HepG2 (cell line): Measurements from ENCODE around the gene ACACB. TPM values are rescaled to one million over a fixed set of nuclear protein-coding genes. Genes with fewer than 3 reads are reported as not detected.

Experiments
- EP300 ChIP-seq, 3 experiments: sonication (generic) in 1 of 3; formaldehyde crosslinking in 1 of 3; IDR thresholded peaks; 2 replicates each; pipeline versions ENCODE4 v1.5.1 to v1.6.1; 2011 to 2020; ENCODE audit warnings: low read depth in 2 of 3, low read length in 2 of 3, borderline replicate concordance in 1 of 3, improper control_type of control experiment in 1 of 3, mild to moderate bottlenecking in 1 of 3, missing genetic modification reagents in 1 of 3, moderate library complexity in 1 of 3
- FOSL2 ChIP-seq: sonication (generic); formaldehyde crosslinking; IDR thresholded peaks from 2 replicates; pipeline ENCODE4 v1.4.0; 2020; ENCODE audit warnings: missing genetic modification reagents
- HNF1B ChIP-seq: sonication (generic); formaldehyde crosslinking; IDR thresholded peaks from 2 replicates; pipeline ENCODE4 v1.5.1; 2020; ENCODE audit warnings: mild to moderate bottlenecking, moderate library complexity, missing genetic modification reagents
- IRX3 ChIP-seq: sonication (generic); formaldehyde crosslinking; IDR thresholded peaks from 2 replicates; pipeline ENCODE4 v1.8.1; 2023; ENCODE audit warnings: mild to moderate bottlenecking, low read depth, missing genetic modification reagents, borderline replicate concordance
- KAT2B ChIP-seq: fragments of 150-350 bp; IDR thresholded peaks from 2 replicates; pipeline ENCODE4 v1.6.1; 2014; ENCODE audit warnings: low read depth, low read length, borderline replicate concordance
- KDM5B ChIP-seq: sonication (generic); formaldehyde crosslinking; IDR thresholded peaks from 2 replicates; pipeline ENCODE4 v1.4.0; 2020; ENCODE audit warnings: missing genetic modification reagents, mild to moderate bottlenecking, borderline replicate concordance
- KLF11 ChIP-seq: IDR thresholded peaks from 2 replicates; pipeline ENCODE4 v1.6.1; 2016; ENCODE audit warnings: missing compliant biosample characterization
- NFAT5 ChIP-seq: sonication (generic); formaldehyde crosslinking; IDR thresholded peaks from 2 replicates; pipeline ENCODE4 v1.4.0; 2020; ENCODE audit warnings: missing genetic modification reagents
- NR2F6 ChIP-seq, 2 experiments: IDR thresholded peaks; 2 replicates each; pipeline ENCODE4 v1.6.1; 2016; ENCODE audit warnings: antibody characterized with exemption in 1 of 2, mild to moderate bottlenecking in 1 of 2
- PCBP2 ChIP-seq: fragments of 200-400 bp; formaldehyde crosslinking; optimal IDR thresholded peaks from 2 replicates; pipeline ENCODE3; 2018; ENCODE audit warnings: low read length, low read depth; ENCODE audit not compliant: poor library complexity, severe bottlenecking
- POLR2A ChIP-seq, 2 experiments: IDR thresholded peaks; 2 replicates each; pipeline ENCODE4 v1.6.1; 2011; ENCODE audit warnings: low read depth in 2 of 2, low read length in 2 of 2, mild to moderate bottlenecking in 1 of 2, moderate library complexity in 1 of 2; ENCODE audit not compliant: insufficient read depth in 1 of 2
- SKI ChIP-seq: fragments of 450-650 bp; IDR thresholded peaks from one replicate; pipeline ENCODE4 v1.6.1; 2018; ENCODE audit warnings: mild to moderate bottlenecking; ENCODE audit not compliant: partially characterized antibody
- TEAD3 ChIP-seq: optimal IDR thresholded peaks from 2 replicates; pipeline ENCODE3; 2016; ENCODE audit warnings: borderline replicate concordance
- ZFP36L2 ChIP-seq: sonication (generic); formaldehyde crosslinking; IDR thresholded peaks from 2 replicates; pipeline ENCODE4 v1.4.0; 2020; ENCODE audit warnings: missing genetic modification reagents
- ZFY ChIP-seq: sonication (generic); formaldehyde crosslinking; IDR thresholded peaks from 2 replicates; pipeline ENCODE4 v1.4.0; 2020; ENCODE audit warnings: missing genetic modification reagents
- ZMYM3 ChIP-seq: sonication (generic); formaldehyde crosslinking; IDR thresholded peaks from 2 replicates; pipeline ENCODE4 v1.5.1; 2020; ENCODE audit warnings: mild to moderate bottlenecking, missing genetic modification reagents
- ZNF34 ChIP-seq: sonication (generic); formaldehyde crosslinking; IDR thresholded peaks from 2 replicates; pipeline ENCODE4 v1.4.0; 2020; ENCODE audit warnings: mild to moderate bottlenecking, missing genetic modification reagents, borderline replicate concordance
- ZNF382 ChIP-seq: sonication (generic); formaldehyde crosslinking; IDR thresholded peaks from 2 replicates; pipeline ENCODE4 v1.5.0; 2020; ENCODE audit warnings: missing genetic modification reagents, mild to moderate bottlenecking, borderline replicate concordance
- ZNF770 ChIP-seq: sonication (generic); formaldehyde crosslinking; IDR thresholded peaks from 2 replicates; pipeline ENCODE4 v1.5.0; 2020; ENCODE audit warnings: mild to moderate bottlenecking, missing genetic modification reagents
- ZSCAN30 ChIP-seq: sonication (generic); formaldehyde crosslinking; IDR thresholded peaks from 2 replicates; pipeline ENCODE4 v1.5.0; 2020; ENCODE audit warnings: mild to moderate bottlenecking, missing genetic modification reagents
- polyA plus RNA-seq, 8 experiments: library from polyadenylated mRNA; depleted of rRNA in 3 of 8; stranded (reverse) in 7 of 8; unstranded in 1 of 8; fragments of >200 nt; fragmentation: Illumina TruSeq in 4 of 8; extraction: Trizol in 4 of 8; gene quantifications; 2 replicates each; pipeline versions ENCODE4 v1.2.1 to v1.2.3, GENCODE V29; 2011 to 2016; ENCODE audit warnings: low read depth in 4 of 8, missing spikeins in 1 of 8, mixed read lengths in 1 of 8; ENCODE audit not compliant: insufficient read depth in 1 of 8
- total RNA-seq, 5 experiments: library from RNA; depleted of rRNA; stranded (reverse); fragments of >200 nt; fragmentation: Illumina TruSeq; extraction: Trizol; gene quantifications; 2 replicates each; pipeline ENCODE4 v1.2.3, GENCODE V29; 2016; ENCODE audit warnings: low read depth in 1 of 5

Gene ACACB
- total and polyA plus RNA-seq, 2 of the 13 experiments (the other 11 are each of a cell fraction or from before 2014, with no cell fraction given) = 6.2 to 8.6 TPM

GRCh38 chr12:109154451-109155438 lies 38.4 kb downstream of the ACACB start (continued):
- TF ChIP-seq NFAT5 (CRISPR knock-in tag) = no peak
- no peak for TF ChIP-seq FOSL2 (CRISPR knock-in tag)
- no peak for TF ChIP-seq ZNF770
- no peak for TF ChIP-seq IRX3 (CRISPR knock-in tag)
- peak; percentile 46; the same call in 1 of the 2 replicates for TF ChIP-seq ZFY (CRISPR knock-in tag)
- no peak for TF ChIP-seq KLF11 (CRISPR knock-in tag)
- no peak for TF ChIP-seq NR2F6 (IDR thresholded peaks at IDR 0.05)
- 0 out of 2 replicates have a peak, but pooled peaks have one; percentile 12 for TF ChIP-seq NR2F6 (CRISPR knock-in tag; IDR thresholded peaks at IDR 0.05)
- TF ChIP-seq KAT2B = no peak
- TF ChIP-seq ZFP36L2 (CRISPR knock-in tag) = no peak
- TF ChIP-seq HNF1B (CRISPR knock-in tag) = 0 out of 2 replicates have a peak, but pooled peaks have one; percentile 12
- TF ChIP-seq ZNF34 (CRISPR knock-in tag) = no peak
- no peak for TF ChIP-seq PCBP2
- no peak for TF ChIP-seq SKI
- TF ChIP-seq ZNF382 (CRISPR knock-in tag) = no peak
- no peak for TF ChIP-seq TEAD3
- peak; percentile 26; the same call in 1 of the 2 replicates for TF ChIP-seq KDM5B
- TF ChIP-seq EP300 (IDR thresholded peaks at IDR 0.05; ENCODE audit: low read depth in 2 of 2, low read length in 2 of 2) = no peak
- no peak for TF ChIP-seq EP300 (CRISPR knock-in tag; IDR thresholded peaks at IDR 0.05; ENCODE audit: borderline replicate concordance)
- no peak for TF ChIP-seq ZMYM3 (CRISPR knock-in tag)
- peak in 1 of 2 experiments; percentile 68; a peak in 2 of 4 replicates for TF ChIP-seq POLR2A (IDR thresholded peaks at IDR 0.05; ENCODE audit: insufficient read depth in 1 of 2, low read depth in 2 of 2, low read length in 2 of 2)
- no peak for TF ChIP-seq ZSCAN30
